HT1080 (cell line): ENCODE results near the gene SFRP2. TPM values are rescaled to one million over a fixed set of nuclear protein-coding genes. Genes with fewer than 3 reads are reported as not detected.

ENCODE experiments used
- DNase-seq: peaks from one replicate; pipeline ENCODE4 v3.0.0-alpha.2; 2015; ENCODE audit warnings: low read depth
- total RNA-seq: library from RNA; depleted of rRNA; stranded (reverse); fragments of >200 nt; shearing (Covaris generic); gene quantifications from 2 replicates; pipeline ENCODE4 v1.2.3, GENCODE V29; 2014

The SFRP2 gene
- total RNA-seq, 1 experiment from 2014 or later: not detected

- DNase-seq: no peak
Observed at GRCh38 chr4:153798901-153799693, 10.2 kb upstream of the SFRP2 start.

- DNase-seq: no peak
Observed at GRCh38 chr4:153798420-153798819, 9.5 kb upstream of the SFRP2 start.

- DNase-seq: no peak
Observed at GRCh38 chr4:153794006-153794405, 5.1 kb upstream of the SFRP2 start.

GRCh38 chr4:153792618-153793247 lies 3.9 kb upstream of the SFRP2 start:
- DNase-seq: no peak

- no peak for DNase-seq
Observed at GRCh38 chr4:153791746-153792617, 3.1 kb upstream of the SFRP2 start.

- DNase-seq: no peak
Observed at GRCh38 chr4:153790962-153791551, 2.2 kb upstream of the SFRP2 start.

GRCh38 chr4:153790500-153790865 lies 1.6 kb upstream of the SFRP2 start:
- no peak for DNase-seq

- DNase-seq: no peak
Observed at GRCh38 chr4:153789741-153790499, 1.0 kb upstream of the SFRP2 start.

- DNase-seq: no peak
Observed at GRCh38 chr4:153788051-153788412, 851 bp downstream of the SFRP2 start.

- no peak for DNase-seq
Observed at GRCh38 chr4:153787575-153787974, 1.3 kb downstream of the SFRP2 start.

GRCh38 chr4:153787061-153787560 lies 1.8 kb downstream of the SFRP2 start:
- no peak for DNase-seq

- DNase-seq: peak; percentile 18
Observed at GRCh38 chr4:153785910-153786721, 2.8 kb downstream of the SFRP2 start.

- no peak for DNase-seq
Observed at GRCh38 chr4:153784166-153784699, 4.7 kb downstream of the SFRP2 start.

- no peak for DNase-seq
Observed at GRCh38 chr4:153782581-153782980, 6.3 kb downstream of the SFRP2 start.

GRCh38 chr4:153781717-153782416 lies 7.0 kb downstream of the SFRP2 start:
- no peak for DNase-seq

GRCh38 chr4:153781280-153781679 lies 7.6 kb downstream of the SFRP2 start:
- no peak for DNase-seq

GRCh38 chr4:153780876-153781275 lies 8.0 kb downstream of the SFRP2 start:
- no peak for DNase-seq

- DNase-seq: no peak
Observed at GRCh38 chr4:153780221-153780620, 8.7 kb downstream of the SFRP2 start.

GRCh38 chr4:153778383-153778782 lies 10.5 kb downstream of the SFRP2 start:
- no peak for DNase-seq
